SK-N-SH (cell line): Measurements from ENCODE around the gene ACOT4.

Experiments
- EZH2phosphoT487 ChIP-seq: fragments of 200-600 bp; sonication (generic); IDR thresholded peaks from 2 replicates; pipeline ENCODE4 v1.6.1; 2017; ENCODE audit warnings: low read depth, mixed run types, mild to moderate bottlenecking, antibody characterized with exemption, moderate library complexity, borderline replicate concordance
- MXI1 ChIP-seq: IDR thresholded peaks from 2 replicates; pipeline ENCODE4 v1.6.1; 2012; ENCODE audit warnings: mild to moderate bottlenecking, low read depth, low read length, improper control_type of control experiment
- TAF1 ChIP-seq: IDR thresholded peaks from 2 replicates; pipeline ENCODE4 v1.6.1; 2012; ENCODE audit warnings: low read depth, mild to moderate bottlenecking, low read length, moderate library complexity, borderline replicate concordance
- TF ChIP-seq, protein P1 (sequence below): fragments of 200-600 bp; sonication (generic); IDR thresholded peaks from 2 replicates; pipeline ENCODE4 v1.6.1; 2017; ENCODE audit warnings: antibody characterized with exemption, mild to moderate bottlenecking, moderate library complexity
- TF ChIP-seq, protein P2 (sequence below): fragments of 150-350 bp; IDR thresholded peaks from 2 replicates; pipeline ENCODE4 v1.6.1; 2017; ENCODE audit warnings: antibody characterized with exemption, low read length, low read depth, borderline replicate concordance

- TF ChIP-seq EZH2phosphoT487 = no peak
- TF ChIP-seq, protein P1, sequence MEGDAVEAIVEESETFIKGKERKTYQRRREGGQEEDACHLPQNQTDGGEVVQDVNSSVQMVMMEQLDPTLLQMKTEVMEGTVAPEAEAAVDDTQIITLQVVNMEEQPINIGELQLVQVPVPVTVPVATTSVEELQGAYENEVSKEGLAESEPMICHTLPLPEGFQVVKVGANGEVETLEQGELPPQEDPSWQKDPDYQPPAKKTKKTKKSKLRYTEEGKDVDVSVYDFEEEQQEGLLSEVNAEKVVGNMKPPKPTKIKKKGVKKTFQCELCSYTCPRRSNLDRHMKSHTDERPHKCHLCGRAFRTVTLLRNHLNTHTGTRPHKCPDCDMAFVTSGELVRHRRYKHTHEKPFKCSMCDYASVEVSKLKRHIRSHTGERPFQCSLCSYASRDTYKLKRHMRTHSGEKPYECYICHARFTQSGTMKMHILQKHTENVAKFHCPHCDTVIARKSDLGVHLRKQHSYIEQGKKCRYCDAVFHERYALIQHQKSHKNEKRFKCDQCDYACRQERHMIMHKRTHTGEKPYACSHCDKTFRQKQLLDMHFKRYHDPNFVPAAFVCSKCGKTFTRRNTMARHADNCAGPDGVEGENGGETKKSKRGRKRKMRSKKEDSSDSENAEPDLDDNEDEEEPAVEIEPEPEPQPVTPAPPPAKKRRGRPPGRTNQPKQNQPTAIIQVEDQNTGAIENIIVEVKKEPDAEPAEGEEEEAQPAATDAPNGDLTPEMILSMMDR = no peak
- no peak for TF ChIP-seq MXI1
- TF ChIP-seq, protein P2, sequence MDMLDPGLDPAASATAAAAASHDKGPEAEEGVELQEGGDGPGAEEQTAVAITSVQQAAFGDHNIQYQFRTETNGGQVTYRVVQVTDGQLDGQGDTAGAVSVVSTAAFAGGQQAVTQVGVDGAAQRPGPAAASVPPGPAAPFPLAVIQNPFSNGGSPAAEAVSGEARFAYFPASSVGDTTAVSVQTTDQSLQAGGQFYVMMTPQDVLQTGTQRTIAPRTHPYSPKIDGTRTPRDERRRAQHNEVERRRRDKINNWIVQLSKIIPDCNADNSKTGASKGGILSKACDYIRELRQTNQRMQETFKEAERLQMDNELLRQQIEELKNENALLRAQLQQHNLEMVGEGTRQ = no peak
- no peak for TF ChIP-seq TAF1
These were observed 24.3 kb upstream of the ACOT4 start for GRCh38 chr14:73567358-73567757.
